HG02588 (cell line): ENCODE results near the gene EMX1.

Experiments
- ATAC-seq: cut with Tn5 transposase; IDR thresholded peaks from one replicate; pipeline ENCODE4 v1.9.1; 2021; ENCODE audit warnings: mild to moderate bottlenecking, moderate library complexity; ENCODE audit not compliant: unreplicated experiment

The EMX1 gene

DNA sequence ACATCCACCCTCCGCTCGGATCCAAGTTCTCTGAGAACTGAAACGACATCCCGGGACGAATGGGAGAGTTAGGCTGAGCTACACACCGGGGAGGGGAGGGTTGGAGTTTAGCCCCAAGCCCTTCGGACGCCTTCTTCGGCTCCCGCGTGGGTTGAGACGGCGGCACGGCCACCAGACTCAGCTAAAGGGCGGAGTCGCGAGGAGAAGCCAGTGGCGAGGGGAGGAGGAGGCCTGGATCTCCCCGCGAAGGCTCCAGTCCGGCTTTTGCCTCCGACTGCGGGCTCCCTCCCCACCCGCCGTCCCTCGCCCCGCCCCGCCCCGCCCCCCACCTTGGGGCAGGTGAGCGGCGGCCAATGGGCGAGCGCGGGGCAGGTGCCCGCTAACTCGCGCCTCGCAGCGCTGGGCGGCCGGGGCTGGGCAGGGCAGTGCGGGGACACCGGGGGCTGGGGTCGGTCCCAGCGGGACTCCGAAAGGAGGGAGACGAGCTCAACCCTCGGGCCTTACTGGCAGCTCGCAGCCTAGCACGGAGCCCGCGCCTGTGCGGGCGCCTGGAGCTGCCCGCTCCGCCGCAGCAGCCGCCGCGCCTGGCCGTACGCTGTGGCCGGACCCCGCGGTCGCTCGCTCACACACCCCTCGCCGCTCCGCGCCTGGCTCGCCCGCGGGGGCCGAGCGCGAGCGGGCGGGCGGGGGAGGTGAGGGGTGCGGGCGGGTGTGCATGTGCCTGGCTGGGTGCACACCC lies at the start of gene EMX1:
TSS of gene EMX1 (plus strand) at position 382 of the 739 bp plus-strand sequence. CDS start at position 716, 334 bp downstream.
- ATAC-seq, result peak; percentile 45

DNA sequence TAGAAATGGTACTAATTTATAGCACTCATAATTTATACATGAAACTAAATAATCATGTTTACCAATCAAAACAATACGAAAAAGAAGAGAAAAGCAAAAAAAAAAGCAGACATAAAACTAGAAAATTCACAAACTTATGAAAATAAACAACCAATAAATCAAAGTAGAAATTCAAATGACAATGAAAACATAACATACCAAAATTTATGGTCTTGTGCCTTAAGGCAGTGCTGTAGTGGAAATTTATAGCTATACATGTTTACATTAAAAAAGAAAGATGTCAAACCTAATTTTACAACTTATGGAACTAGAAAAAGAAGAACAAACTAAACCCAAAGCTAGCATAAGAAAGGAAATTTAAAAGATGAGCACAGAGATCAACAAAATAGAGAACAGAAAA lies 46.3 kb upstream of the EMX1 start:
- no peak for ATAC-seq

DNA sequence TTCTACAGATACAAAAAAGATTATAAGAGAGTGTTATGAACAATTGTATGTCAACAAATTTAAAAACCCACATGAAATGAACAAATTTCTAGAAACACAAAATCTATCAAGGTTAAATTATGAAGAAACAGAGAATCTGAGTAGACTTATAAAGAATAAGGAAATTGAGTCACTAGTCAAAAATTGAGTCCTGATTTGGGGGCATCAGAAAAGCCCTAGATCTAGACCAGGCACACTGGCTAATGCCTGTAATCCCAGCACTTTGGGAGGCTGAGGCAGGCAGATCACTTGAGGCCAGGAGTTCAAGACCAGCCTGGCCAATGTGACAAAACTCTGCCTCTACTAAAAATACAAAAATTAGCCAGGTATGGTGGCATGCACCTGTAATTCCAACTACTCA lies 45.4 kb upstream of the EMX1 start:
- ATAC-seq, result no peak

DNA sequence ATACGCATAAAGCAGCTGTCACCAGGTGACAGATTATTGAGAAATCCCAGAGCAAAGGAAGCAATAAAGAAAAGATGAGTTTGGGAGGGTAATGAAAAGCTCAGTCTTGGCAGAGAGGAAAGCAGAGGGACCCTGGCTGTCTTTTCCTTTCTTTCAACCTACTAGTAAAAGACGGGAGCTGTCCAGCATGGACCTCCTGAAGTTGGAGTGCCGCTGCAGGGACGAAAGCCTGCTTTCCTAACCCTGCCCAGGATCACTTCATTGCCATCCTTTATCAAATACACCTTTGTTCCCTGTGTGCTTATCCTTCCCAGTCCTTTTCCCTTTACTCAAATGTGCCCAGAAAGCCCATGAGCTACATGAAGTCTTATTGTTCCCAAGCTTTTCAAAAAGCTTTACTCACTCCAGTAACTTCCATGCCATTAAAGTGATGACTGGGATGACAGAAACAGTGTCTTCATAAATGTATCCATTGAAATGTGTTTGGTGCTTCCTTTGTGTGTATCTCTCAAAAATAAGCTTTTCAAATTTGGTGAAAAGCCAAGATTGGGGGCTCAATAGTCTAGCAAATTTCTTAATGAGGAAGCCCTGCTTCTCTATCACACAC lies 33.9 kb upstream of the EMX1 start:
- no peak for ATAC-seq

DNA sequence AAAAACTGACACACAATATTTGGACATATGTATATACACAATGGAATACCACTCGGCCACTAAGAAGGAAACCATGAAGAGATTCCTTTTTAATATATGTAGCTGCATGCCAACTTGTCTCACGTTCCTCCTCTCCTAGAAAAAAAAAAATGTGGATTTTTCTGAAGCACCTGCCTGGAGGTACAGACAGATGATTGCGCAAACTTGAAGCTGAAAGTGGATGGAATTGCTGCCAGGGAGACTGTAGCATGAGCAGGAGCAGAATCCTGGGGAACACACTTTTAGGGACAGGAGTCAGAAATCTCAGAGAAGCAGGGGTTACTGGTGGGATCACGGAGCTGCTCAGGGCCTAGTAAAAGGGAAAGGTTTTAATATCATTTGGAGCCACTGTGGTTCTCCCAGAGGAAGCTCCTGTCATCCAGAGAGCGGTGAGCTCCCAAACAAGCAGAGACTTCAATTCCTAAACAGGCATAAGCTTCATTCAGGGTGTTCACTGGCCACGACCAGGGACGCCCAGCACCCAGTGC lies 30.8 kb upstream of the EMX1 start:
- ATAC-seq, result no peak

DNA sequence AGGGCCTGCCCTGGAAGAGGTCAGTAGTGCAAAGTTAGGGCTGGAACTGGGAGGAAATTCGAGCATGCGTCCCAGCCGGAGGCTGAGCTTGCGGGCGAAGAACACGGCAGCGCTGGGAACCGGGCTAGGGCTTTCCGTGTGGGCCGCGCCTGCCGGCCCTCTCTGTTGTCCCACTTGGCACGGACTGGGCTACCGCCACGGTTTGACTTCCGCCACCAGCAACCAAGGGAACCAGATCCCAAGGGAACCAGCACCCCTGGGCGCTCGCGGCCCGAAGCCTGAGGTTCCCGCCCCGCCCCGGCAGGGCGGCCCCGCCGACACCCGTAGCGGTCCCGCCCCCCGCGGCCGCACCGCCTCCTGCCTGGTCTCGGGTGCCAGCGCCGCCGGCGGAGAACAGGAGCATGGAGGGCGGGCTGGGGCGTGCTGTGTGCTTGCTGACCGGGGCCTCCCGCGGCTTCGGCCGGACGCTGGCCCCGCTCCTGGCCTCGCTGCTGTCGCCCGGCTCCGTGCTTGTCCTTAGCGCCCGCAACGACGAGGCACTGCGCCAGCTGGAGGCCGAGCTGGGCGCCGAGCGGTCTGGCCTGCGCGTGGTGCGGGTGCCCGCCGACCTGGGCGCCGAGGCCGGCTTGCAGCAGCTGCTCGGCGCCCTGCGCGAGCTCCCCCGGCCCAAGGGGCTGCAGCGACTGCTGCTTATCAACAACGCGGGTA lies 30.1 kb upstream of the EMX1 start, which contains the start of gene SPR:
TSS of gene SPR (plus strand) at position 377 of the 708 bp plus-strand sequence. CDS start at position 402, 25 bp downstream.
- ATAC-seq, result peak; percentile 90

DNA sequence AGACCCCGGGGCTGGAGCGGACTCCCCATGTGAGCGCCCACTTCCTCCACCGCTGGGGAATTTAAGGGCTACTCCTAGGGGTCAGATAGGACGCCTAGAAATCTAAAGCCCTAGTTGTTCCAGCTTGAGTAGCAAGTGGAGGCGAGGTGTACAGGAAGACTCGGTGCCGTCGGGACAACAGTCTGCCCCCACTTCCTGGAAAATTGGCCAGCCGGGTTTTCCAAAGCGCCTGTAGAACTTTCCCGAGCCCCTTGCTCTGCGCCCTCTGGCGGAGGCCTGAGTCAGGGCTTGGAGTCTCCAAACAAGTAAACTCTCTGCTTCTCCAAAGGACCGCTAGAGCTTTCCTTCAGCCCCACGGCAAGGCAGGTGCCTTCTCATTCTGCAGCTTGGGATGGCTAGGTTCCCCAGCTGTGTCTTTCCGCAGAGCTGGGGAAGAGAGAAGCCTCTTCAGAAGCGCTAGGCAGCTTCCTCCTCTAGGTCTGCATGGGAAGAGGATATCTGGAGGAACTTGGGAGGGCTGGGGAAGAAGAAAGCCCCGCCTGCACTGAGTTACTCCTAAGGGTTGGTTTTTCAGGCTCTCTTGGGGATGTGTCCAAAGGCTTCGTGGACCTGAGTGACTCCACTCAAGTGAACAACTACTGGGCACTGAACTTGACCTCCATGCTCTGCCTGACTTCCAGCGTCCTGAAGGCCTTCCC lies 29.4 kb upstream of the EMX1 start:
- ATAC-seq, result peak; percentile 36

DNA sequence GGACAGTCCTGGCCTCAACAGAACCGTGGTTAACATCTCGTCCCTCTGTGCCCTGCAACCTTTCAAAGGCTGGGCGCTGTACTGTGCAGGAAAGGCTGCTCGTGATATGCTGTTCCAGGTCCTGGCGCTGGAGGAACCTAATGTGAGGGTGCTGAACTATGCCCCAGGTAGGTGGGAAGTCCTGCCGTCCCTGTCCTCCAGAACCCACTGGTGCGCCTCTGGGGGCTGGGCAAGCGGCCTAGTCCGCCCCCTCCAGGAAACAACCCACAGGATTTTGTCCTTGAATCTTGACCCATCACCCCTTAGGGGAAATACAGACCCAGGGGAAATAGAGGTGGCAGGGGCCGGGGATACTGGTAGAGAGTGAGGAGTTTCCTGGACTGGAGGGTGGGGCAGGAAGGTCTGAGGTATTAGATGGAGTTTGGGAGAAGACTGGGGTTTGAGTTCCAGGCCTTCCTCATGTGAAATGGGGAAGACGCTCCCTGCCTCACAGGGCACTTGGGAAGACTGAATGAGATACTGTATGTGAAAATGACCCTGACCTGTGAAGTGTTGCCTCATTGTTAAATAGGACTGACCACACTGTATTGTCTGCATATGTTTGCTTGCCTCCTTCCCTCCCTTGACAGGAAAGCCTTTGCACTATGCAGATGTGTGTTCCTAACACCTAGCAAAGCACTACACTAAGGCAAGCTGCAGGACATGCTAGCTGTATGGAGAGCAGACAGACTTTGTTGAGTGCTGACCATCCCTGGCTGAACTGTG lies 28.7 kb upstream of the EMX1 start:
- ATAC-seq, result no peak

DNA sequence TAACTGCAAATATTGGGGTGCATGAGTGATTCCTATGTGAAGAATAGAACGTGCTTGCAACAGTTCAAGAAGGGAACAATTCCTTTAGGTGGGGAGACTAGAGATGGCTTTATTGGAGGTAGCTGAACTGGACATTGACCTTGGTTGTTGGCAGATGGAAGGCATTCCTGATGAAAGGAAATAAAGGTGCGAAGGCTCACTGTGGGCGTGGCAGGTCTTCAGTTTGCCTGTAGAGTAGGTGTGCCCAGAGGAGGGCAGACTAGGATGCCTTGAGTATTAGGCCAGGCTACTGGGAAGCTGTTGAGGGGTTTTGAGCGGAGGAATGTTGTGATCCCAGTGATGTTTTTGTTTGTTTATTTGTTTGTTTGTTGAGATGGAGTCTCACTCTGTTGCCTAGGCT lies 27.3 kb upstream of the EMX1 start:
- ATAC-seq, result no peak

DNA sequence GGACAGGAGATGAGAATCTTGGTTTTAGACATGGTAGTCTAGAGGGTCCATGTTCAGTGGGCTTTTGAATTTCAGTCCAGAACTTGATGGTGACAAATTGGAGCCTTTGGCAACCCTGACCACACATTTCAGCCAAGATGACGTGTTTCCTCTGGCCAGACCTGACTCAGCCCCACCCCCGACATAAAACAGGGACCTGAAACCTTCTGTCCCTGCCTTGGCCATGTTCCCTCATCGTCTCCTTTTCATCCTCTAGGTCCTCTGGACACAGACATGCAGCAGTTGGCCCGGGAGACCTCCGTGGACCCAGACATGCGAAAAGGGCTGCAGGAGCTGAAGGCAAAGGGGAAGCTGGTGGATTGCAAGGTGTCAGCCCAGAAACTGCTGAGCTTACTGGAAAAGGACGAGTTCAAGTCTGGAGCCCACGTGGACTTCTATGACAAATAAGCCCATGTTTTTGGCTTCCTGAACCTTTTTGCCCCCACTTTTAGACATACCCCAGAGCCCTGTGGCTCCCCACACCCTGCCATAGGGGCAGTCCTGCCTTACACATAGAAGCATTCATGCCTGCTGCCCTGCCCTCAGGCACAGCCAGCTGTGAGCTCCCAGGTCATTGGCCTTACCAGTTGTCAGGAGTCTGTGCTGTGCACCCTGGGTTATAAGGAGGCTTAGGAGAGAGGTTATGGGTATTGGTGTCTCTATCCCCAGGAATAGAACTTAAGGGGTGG lies 26.1 kb upstream of the EMX1 start:
- ATAC-seq, result no peak

DNA sequence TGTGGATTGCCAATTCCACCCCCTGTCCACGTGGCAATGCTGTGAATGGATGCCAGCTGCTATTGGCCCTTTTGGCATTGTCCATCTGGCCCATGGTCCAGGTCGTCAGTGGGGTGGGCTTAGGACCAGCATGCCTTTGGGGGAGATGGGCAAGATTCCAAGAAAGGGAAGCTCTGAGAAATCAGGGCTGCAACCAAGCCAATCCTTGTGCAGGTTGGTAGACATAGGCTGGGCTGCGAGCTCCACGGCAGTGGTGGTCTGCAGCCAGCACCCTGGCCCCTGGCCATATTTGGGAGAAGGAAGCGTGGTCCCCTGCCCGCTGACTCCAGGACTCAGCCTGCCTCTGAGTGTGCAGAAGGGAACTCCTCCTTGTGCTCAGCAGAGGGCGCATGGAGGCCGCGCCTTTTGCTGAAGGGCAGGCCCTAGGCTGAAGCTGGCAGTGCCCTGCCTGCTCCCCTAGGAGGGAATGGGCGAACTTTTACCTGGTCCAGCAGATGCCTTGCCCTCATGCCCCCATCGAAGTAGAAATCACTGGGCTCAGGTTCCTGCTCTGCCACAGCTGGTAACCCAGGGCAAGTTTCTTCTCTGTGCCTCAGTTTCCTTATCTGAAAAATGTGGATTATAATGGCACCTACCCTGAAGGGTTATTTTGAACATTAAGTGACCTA lies 24.7 kb upstream of the EMX1 start:
- peak; percentile 53 for ATAC-seq

DNA sequence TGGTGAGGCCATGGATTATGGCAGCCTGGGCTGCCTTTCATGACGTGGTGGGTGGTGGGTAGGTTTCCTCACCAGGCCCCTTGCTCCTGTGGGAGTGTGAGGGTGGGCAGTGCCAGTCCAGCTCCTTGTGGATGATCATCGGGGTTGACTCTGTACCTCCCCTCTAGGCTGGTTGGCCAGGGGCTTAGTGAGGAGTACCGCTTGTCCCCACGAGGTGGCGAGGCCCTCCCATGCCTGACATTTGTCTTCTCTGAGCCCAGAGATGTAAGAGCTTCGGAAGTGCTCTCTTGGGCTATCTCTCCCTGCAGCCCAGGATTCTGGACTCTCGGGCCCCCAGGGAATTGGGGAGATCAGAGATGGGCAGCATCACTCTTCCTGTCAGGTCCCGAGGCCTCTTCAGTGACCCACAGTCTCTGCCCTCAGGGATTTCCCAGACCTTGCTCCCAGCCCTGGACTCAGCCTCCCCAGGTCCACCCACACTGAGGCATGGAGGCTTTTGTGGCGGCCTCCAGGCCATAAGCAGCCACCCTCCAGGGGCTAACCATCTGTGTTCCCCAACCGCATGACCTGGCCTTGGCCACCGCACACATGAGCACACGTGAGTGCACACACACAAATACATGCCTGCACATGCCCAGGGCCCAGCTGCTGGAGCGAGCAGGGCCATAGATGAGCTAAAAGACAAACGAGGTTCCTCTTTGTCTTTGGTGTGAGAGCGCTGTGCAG lies 23.6 kb upstream of the EMX1 start:
- peak; percentile 59 for ATAC-seq

DNA sequence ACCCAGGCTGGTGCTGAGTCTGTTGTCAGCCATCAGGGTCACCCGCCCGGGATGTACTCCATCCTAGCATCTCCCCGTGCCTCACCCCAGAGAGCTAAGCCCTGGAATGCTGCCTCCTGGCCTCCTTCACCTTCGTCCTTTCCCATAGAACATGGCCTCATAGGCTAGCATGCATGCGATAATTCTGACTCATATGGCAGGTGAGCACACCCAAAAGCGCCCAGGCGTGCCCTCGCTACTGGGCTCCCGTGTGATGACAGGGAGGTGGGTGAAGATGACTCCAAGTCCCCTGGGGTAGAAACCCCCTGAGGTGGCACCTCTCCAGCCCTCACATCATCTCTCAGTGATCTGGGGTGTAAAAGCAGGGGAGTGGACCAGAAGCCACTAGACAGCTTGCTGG lies 22.8 kb upstream of the EMX1 start:
- no peak for ATAC-seq

DNA sequence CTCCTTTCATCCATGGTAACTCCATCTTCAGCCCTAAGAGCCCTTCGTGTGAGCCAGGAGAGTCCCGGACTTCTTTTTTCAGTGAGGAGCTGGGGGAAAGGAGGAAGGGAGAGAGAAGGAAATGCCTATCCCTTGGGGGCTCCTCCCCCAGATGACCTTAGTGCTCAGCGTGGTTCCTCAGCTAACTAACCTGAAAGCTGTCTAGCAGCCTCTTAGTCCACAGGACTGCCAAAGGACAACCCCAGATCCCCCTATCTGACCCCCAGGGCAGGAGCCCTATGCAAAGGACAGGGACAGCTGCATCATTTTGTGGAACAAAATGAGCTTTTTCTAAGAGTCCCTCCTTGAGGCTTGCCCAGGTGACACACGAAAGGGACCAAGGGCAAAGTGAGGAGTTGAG lies 22.2 kb upstream of the EMX1 start:
- no peak for ATAC-seq

DNA sequence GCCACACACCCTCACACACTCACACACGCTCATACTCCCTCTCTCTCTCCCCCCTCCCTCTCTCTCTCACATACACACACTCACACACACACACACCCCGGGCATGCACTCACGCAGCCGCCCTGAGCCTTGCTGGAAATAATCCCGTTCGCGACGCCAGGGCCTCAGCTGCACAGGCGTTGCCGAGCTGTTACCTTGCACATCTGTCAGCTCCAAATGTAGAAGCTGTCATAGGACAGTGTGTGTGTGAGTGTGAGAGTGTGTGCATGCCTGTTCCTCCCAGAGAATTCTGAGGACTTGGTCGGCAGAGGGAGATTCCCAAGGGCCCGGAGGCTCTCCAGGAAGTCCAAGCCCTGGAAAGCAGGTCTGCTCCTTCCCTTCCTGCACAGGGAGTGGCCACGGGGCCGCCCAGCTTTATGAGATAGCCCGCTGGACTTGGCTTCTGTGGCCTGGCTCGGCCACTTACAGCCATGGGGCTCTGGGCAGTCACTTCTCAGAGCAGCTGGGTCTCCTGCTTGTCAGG lies 21.5 kb upstream of the EMX1 start:
- ATAC-seq, result no peak

DNA sequence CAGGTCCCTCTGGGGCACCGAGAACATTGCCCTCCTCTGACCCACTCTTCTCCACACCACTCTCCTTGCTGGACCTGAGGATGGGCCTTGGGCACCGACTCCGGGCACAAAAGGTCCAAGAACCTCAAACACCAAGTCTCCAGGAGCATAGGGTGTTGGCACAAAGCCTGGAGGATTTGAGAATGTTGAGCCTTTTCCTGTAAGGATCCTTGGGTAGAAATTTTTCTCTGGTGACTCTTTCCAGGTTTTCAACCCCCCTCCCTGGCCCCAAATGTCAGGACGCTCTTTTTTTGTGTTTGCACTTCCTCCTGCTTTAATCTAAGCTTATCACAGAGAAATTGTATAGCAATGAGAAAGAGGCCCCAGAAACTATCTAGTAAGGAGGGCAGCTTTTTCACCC lies 20.9 kb upstream of the EMX1 start:
- no peak for ATAC-seq

DNA sequence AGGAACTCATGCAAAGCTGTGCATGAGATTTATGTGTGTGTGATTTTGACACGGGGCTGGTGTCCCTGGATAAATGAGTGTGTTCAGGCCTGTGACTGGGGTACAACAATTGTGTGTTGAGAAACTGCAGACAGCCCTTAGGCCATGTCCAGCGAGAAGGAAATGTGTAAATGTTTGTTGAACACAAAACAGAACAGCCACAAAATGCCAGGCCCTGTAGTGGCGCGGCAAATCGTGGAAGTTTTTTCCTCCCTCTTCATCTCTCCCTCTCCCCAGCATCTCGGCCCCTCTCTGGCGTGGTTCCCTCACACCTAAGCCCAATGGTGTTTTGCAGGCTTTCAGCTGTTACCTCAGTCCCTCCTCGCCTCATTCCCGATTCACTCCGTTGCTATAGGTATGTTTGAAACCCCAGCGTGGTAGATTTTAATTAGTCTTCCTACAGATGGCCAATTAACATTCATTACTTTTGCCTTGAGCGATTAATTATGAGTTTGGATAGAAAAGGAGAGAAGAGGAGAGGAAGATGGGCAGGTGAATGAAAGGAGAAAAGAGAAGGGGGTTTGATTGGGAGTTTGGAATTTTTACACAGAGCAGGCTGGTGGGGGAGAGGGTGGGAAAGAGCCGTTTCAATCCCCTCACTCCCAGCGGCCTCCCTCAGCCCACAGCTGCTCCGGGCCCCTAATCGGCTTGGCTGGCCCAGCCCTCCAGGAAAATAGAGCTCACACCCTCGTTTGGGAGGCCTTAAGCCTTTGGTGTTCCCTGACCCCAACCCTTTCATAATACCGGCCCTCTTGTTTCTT lies 19.3 kb upstream of the EMX1 start:
- no peak for ATAC-seq

DNA sequence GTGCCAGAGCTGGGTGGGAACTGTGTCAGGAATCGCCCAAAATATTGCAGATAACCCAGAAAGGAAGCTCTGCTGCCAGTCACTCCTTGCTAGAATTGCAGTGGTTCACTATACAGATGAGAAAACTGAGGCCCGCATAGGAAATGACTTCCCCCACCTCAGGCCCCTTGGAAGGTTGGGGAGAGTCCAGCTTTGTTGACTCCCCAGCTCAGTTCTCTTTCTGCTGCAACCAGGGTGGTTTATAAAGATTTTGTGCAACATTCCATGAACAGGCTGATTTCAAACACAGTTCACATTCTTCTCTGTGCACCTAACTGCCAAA lies 18.8 kb upstream of the EMX1 start:
- no peak for ATAC-seq
